Measurements from ENCODE around the gene NAP1L1. TPM values are rescaled to one million over a fixed set of nuclear protein-coding genes. Genes with fewer than 3 reads are reported as not detected.

NAP1L1 gene
- total RNA-seq: 248 TPM

DNA sequence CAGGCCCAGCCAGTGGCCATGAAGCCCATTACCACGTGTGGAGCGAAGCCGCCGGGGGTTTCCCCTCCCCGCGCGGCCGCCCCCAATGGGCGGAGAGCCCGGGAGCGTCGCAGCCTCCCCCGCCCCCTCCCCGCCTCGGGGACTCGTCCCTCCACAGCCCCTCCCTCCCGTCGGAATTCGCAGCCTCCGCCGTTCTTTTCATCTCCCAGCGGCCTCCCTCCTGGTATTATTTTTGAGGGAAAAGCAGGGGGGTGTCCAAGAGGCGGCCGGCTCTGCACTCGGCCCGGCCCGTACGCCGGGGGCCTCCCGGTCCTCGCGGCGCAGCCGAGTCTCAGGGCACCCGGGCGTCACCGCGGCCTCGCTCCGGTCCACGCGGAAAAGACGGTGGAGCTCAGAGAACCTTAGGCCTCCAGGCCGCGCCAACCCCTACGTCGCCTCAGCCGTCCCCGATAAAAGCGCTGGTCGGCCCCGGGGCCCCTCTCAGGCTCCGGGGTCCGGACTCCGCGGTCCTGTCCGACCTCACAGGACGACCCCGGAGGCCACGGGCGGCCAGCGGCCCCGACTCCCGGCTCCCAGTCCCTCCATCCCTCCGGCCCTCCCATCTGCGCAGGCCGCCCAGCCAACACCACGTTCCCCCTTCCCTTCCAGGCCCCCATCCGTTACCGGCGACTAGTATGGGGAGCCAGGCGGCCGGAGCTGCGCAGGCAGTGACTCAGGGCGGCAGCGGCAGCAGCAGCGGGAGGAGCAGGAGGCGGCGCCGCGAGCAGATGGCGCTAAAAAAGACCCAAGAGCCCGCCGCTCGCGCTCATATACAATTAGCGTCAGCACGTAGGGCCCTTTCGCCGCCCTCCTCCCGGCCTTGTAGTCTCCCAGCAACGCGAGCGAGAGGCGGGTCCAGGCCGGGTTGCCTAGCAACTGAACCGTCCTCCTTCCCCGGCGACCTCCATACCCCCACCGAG lies at the start of gene NAP1L1:
TSS of gene NAP1L1 (minus strand) at position 782 of the 959 bp plus-strand sequence. CDS start 10,466 bp downstream, outside the sequence.

DNA sequence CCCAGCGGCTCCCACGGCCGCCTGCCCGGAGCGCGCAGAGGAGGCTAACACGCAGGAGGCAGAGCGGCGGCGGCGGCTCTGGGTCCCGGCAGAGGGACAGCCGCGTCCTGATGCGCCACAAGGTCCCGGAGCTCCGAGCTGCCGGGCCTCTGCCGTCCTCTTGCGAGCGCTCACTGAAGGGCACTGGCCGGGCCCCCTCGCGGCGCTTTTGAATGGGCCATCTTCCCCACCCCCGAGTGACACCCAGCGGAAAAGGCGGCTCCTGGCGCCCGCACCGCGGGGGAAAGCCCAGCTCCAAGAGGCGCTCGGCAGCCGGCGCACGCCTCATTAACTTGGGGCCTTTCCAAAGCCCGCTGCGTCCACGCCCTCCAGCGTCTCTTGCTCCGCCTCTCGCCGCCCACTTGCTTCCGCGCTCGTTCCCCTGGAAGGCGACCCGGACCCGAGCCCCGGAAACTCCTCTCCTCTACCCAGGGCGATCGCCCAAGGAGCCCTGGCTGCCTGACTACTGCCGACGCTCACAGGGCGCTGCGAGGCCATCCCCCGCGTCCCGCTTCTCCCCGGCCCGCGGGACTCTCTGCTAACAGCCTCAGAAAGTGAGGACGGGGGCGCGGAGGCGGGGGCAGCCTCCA lies 53.0 kb downstream of the NAP1L1 start, which contains the start of gene PHLDA1:
TSS of gene PHLDA1 (minus strand) at position 363 of the 629 bp plus-strand sequence.

Other genes with a start within 250 kb of the NAP1L1 start
- 18.9 TPM for gene PHLDA1, start 52.9 kb downstream of the NAP1L1 start, total RNA-seq

All from metanephros (tissue), 1 donor.